ENCODE measurements around the gene SERPIND1. TPM values are rescaled to one million over a fixed set of nuclear protein-coding genes. Genes with fewer than 3 reads are reported as not detected.
A peak's percentile ranks its signal among the peaks of the same experiment; 100 is the strongest.
"Not testable (repeated sequence)": the region's sequence is repeated elsewhere in the genome, so short reads cannot be mapped to it uniquely, and the experiment has no call there.

Gene SERPIND1
- total RNA-seq, 2 donors from 2014 or later = not detected

DNA sequence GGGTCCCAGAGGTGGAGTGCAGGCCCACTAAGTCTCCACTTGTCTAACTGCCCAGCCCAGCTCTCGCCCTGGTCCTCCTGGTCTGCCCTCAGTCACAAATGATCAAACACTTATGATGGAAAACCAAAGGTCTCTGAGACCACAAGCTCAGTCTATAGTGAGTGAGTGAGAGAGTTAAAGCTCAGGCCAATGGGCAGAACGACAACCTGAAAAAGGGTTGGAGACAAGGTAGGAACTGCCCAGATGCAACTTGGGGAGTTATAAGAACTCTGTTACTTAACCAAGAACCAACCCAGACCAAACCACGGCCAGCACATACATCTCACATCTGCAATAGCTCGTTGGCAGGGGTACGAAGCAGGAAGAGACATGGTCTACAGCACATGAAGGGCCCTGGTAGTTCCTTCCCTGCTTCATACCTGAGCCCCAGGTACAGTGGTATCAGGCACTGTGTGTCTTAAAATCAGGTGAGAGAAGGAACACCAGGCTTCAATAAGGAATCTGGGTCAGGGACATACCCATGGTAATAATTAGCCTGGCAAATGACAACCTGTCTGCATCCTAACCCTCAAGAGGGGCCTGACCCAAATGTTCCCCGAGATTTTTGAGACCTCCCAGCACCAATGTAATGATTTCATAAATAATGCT lies 35.7 kb downstream of the SERPIND1 start:
- peaks cover 4 to 8% of the 10 kb centered on the region in 2 donors for H3K36me3 Mint-ChIP-seq (ENCODE audit: insufficient read depth in 2 of 2)
- DNase-seq (no peak), ATAC-seq (replicated peaks in 1 of 2) (no peak)
- no peaks in the 10 kb centered on the region for H3K9me3 Mint-ChIP-seq
- H3K4me1 Mint-ChIP-seq (ENCODE audit: low read depth) = peaks cover 25% of the 10 kb centered on the region
- no peaks in the 10 kb centered on the region for H3K27me3 Mint-ChIP-seq (ENCODE audit: low read depth)
- no peak overlapping the region for H3K27ac Mint-ChIP-seq
- no peak overlapping the region for H3K4me3 Mint-ChIP-seq

- H3K36me3 Mint-ChIP-seq (ENCODE audit: insufficient read depth in 2 of 2) = peaks cover 7 to 8% of the 10 kb centered on the region in 2 donors
- peak overlapping the region; percentile 45 for H3K27ac Mint-ChIP-seq
- H3K4me1 Mint-ChIP-seq (ENCODE audit: low read depth) = peaks cover 25% of the 10 kb centered on the region
- H3K4me3 Mint-ChIP-seq = no peak overlapping the region
- peak; percentile 68 to 80 for ATAC-seq (replicated peaks in 1 of 2)
- DNase-seq = peak; percentile 25 to 35
- no peaks in the 10 kb centered on the region for H3K27me3 Mint-ChIP-seq (ENCODE audit: low read depth)
- H3K9me3 Mint-ChIP-seq = no peaks in the 10 kb centered on the region
Observed at GRCh38 chr22:20810645-20811044, 36.7 kb downstream of the SERPIND1 start.

GRCh38 chr22:20811171-20811570 lies 37.3 kb downstream of the SERPIND1 start:
- Mint-ChIP-seq H3K4me3 (peak overlapping the region in 1 of 2 donors; percentile 1), H3K36me3 (ENCODE audit: insufficient read depth in 2 of 2) (peaks cover 6 to 7% of the 10 kb centered on the region in 2 donors), H3K9me3 (no peaks in the 10 kb centered on the region), H3K27me3 (ENCODE audit: low read depth) (no peaks in the 10 kb centered on the region), H3K27ac (peak overlapping the region; percentile 45), H3K4me1 (ENCODE audit: low read depth) (peaks cover 21% of the 10 kb centered on the region)
- no peak for DNase-seq
- no peak for ATAC-seq (replicated peaks in 1 of 2)

GRCh38 chr22:20811971-20812660 lies 38.2 kb downstream of the SERPIND1 start:
- peaks cover 17% of the 10 kb centered on the region for H3K4me1 Mint-ChIP-seq (ENCODE audit: low read depth)
- no peak for ATAC-seq (replicated peaks in 1 of 2)
- DNase-seq = no peak
- H3K27me3 Mint-ChIP-seq (ENCODE audit: low read depth) = no peaks in the 10 kb centered on the region
- H3K27ac Mint-ChIP-seq = peak overlapping the region; percentile 14
- no peaks in the 10 kb centered on the region for H3K9me3 Mint-ChIP-seq
- H3K4me3 Mint-ChIP-seq = no peak overlapping the region
- peaks cover 5 to 7% of the 10 kb centered on the region in 2 donors for H3K36me3 Mint-ChIP-seq (ENCODE audit: insufficient read depth in 2 of 2)

DNA sequence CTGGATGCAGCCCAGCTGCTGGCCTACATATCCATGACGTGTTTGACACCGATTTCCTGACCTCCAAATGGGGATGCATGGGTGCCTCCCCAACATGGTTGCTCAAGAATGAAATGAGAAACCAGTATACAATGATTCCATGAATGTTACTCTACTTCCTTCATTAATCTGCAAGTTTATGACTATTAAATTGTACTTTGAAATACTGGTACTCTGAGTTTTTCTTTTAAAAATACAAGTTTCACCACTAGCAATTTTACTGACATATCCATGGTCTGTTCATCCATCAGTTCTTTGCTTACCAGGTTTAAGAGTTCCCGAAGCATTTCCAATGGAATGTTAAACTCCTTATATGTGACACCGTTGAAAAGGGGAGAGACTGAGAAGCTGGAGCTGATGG lies 39.1 kb downstream of the SERPIND1 start:
- no peak overlapping the region for H3K4me3 Mint-ChIP-seq
- no peak overlapping the region for H3K27ac Mint-ChIP-seq
- no peaks in the 10 kb centered on the region for H3K9me3 Mint-ChIP-seq
- peaks cover 17% of the 10 kb centered on the region for H3K4me1 Mint-ChIP-seq (ENCODE audit: low read depth)
- H3K27me3 Mint-ChIP-seq (ENCODE audit: low read depth) = no peaks in the 10 kb centered on the region
- no peak for DNase-seq
- no peak for ATAC-seq (replicated peaks in 1 of 2)
- peaks cover 4 to 7% of the 10 kb centered on the region in 2 donors for H3K36me3 Mint-ChIP-seq (ENCODE audit: insufficient read depth in 2 of 2)

- peaks cover 17% of the 10 kb centered on the region for H3K4me1 Mint-ChIP-seq (ENCODE audit: low read depth)
- H3K27ac Mint-ChIP-seq = no peak overlapping the region
- no peaks in the 10 kb centered on the region for H3K27me3 Mint-ChIP-seq (ENCODE audit: low read depth)
- no peak for ATAC-seq (replicated peaks in 1 of 2)
- no peak for DNase-seq
- no peak overlapping the region for H3K4me3 Mint-ChIP-seq
- no peaks in the 10 kb centered on the region for H3K9me3 Mint-ChIP-seq
- peaks cover 6 to 8% of the 10 kb centered on the region in 2 donors for H3K36me3 Mint-ChIP-seq (ENCODE audit: insufficient read depth in 2 of 2)
Observed at GRCh38 chr22:20814221-20814808, 40.4 kb downstream of the SERPIND1 start.

GRCh38 chr22:20815477-20816050 lies 41.7 kb downstream of the SERPIND1 start:
- Mint-ChIP-seq H3K9me3 (no peaks in the 10 kb centered on the region), H3K4me1 (ENCODE audit: low read depth) (peaks cover 12% of the 10 kb centered on the region), H3K27me3 (ENCODE audit: low read depth) (no peaks in the 10 kb centered on the region), H3K4me3 (no peak overlapping the region), H3K27ac (no peak overlapping the region), H3K36me3 (ENCODE audit: insufficient read depth in 2 of 2) (peaks cover 6 to 8% of the 10 kb centered on the region in 2 donors)
- ATAC-seq (replicated peaks in 1 of 2) (no peak), DNase-seq (no peak)

- Mint-ChIP-seq H3K36me3 (ENCODE audit: insufficient read depth in 2 of 2) (peaks cover 6 to 8% of the 10 kb centered on the region in 2 donors), H3K27ac (no peak overlapping the region), H3K9me3 (no peaks in the 10 kb centered on the region), H3K4me1 (ENCODE audit: low read depth) (peaks cover 2% of the 10 kb centered on the region), H3K27me3 (ENCODE audit: low read depth) (no peaks in the 10 kb centered on the region), H3K4me3 (no peak overlapping the region)
- DNase-seq = no peak
- ATAC-seq (replicated peaks in 1 of 2) = no peak
Observed at GRCh38 chr22:20816559-20816958, 42.6 kb downstream of the SERPIND1 start.

DNA sequence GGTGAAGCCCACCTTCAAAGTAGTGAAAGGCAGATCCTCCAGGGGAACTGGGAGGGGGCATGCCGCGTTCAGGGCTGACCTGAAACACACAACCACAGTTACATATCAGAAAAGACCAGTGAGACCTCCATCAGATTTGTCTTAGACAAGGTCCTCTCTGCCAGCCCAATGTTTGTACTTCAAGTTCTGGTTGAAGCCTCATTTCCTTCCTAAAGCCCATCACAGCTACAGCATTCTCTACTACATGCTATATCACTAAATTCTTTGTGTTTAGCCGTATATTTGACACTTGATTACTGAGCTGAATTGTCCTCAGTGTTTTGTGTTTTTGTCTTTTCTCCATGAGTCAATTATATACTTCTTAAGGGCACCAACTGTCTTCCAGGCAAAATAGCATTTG lies 44.6 kb downstream of the SERPIND1 start:
- H3K36me3 Mint-ChIP-seq (ENCODE audit: insufficient read depth in 2 of 2) = peaks cover 4 to 7% of the 10 kb centered on the region in 2 donors
- no peak overlapping the region for H3K4me3 Mint-ChIP-seq
- peak overlapping the region; percentile 80 for H3K27ac Mint-ChIP-seq
- ATAC-seq (replicated peaks in 1 of 2) (no peak), DNase-seq (no peak)
- no peaks in the 10 kb centered on the region for H3K4me1 Mint-ChIP-seq (ENCODE audit: low read depth)
- no peaks in the 10 kb centered on the region for H3K27me3 Mint-ChIP-seq (ENCODE audit: low read depth)
- H3K9me3 Mint-ChIP-seq = no peaks in the 10 kb centered on the region

GRCh38 chr22:20819471-20819870 lies 45.6 kb downstream of the SERPIND1 start:
- DNase-seq (no peak), ATAC-seq (replicated peaks in 1 of 2) (no peak)
- Mint-ChIP-seq H3K27ac (no peak overlapping the region), H3K36me3 (ENCODE audit: insufficient read depth in 2 of 2) (peaks cover 4 to 7% of the 10 kb centered on the region in 2 donors), H3K9me3 (no peaks in the 10 kb centered on the region), H3K27me3 (ENCODE audit: low read depth) (no peaks in the 10 kb centered on the region), H3K4me3 (no peak overlapping the region), H3K4me1 (ENCODE audit: low read depth) (no peaks in the 10 kb centered on the region)

GRCh38 chr22:20821717-20822239 lies 47.9 kb downstream of the SERPIND1 start:
- not testable (repeated sequence) for H3K4me1 Mint-ChIP-seq (ENCODE audit: low read depth); H3K4me3 Mint-ChIP-seq; H3K36me3 Mint-ChIP-seq (ENCODE audit: insufficient read depth in 2 of 2); H3K27me3 Mint-ChIP-seq (ENCODE audit: low read depth); DNase-seq; H3K9me3 Mint-ChIP-seq; H3K27ac Mint-ChIP-seq; ATAC-seq (replicated peaks in 1 of 2)

DNA sequence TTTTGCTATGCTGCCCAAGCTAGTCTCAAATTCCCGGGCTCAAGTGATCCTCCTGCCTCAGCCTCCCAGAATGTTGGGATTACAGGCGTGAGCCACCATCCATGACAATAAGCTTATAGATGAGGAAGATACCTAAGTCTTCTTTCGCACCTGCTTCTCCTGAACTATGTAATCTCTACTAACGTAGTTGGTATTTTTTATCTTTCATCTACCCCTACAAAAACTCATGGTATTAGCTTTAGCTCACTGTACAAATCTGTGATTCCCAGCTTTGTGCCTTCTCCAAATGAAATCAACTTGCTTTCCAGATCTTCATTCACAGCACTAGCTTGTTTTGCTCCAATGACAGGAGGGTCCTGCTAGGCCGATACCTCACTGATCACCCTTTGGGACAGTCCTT lies 48.3 kb downstream of the SERPIND1 start:
- Mint-ChIP-seq H3K27ac (no peak overlapping the region), H3K36me3 (ENCODE audit: insufficient read depth in 2 of 2) (peaks cover 3 to 4% of the 10 kb centered on the region in 2 donors)

DNA sequence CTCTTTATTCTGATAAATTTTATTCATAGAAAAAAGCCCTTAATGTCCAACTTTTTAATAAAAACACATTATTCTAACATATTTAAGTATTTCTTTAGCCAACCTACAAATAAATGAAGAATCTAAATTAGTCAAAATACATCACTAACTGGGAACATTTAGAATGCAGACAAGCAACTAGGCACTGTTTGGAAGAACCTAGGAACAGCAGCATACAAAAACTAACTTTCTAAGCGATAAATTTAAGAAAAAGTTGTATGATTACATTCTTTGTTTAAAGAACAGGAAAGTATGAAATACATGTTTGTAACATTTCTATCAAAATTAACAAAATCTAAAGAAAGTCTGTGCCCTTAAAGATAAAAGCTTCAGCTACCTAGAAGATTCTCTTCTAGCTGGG lies 49.4 kb downstream of the SERPIND1 start:
- DNase-seq (no peak), ATAC-seq (replicated peaks in 1 of 2) (no peak)
- Mint-ChIP-seq H3K36me3 (ENCODE audit: insufficient read depth in 2 of 2) (peaks cover 3 to 5% of the 10 kb centered on the region in 2 donors), H3K27ac (no peak overlapping the region), H3K4me1 (ENCODE audit: low read depth) (no peaks in the 10 kb centered on the region), H3K9me3 (no peaks in the 10 kb centered on the region), H3K27me3 (ENCODE audit: low read depth) (no peaks in the 10 kb centered on the region), H3K4me3 (no peak overlapping the region)

More for the DNA sequence above, 48.3 kb downstream of the SERPIND1 start:
- ATAC-seq (replicated peaks in 1 of 2) (no peak), DNase-seq (no peak)
- Mint-ChIP-seq H3K4me3 (no peak overlapping the region), H3K4me1 (ENCODE audit: low read depth) (no peaks in the 10 kb centered on the region), H3K9me3 (no peaks in the 10 kb centered on the region), H3K27me3 (ENCODE audit: low read depth) (no peaks in the 10 kb centered on the region)
